Measurements from ENCODE around the gene CARMIL3. TPM values are rescaled to one million over a fixed set of nuclear protein-coding genes. Genes with fewer than 3 reads are reported as not detected.

Gene CARMIL3
- total RNA-seq, 1 experiment from 2014 or later: not detected

- no TSS peak for BruUV-seq (replicated peaks)
- TF ChIP-seq CTCF (IDR thresholded peaks at IDR 0.05; ENCODE audit: unreplicated experiment): no peak
- peak overlapping the region; percentile 97 for H3K4me3 Mint-ChIP-seq (ENCODE audit: unreplicated experiment)
- H3K4me1 Mint-ChIP-seq (ENCODE audit: insufficient read depth, unreplicated experiment): peaks cover 9% of the 10 kb centered on the region
- intact Hi-C loops (cut with micrococcal nuclease): no loop called here
- H3K9me3 Mint-ChIP-seq (ENCODE audit: unreplicated experiment): no peaks in the 10 kb centered on the region
- H3K36me3 Mint-ChIP-seq (ENCODE audit: insufficient read depth, unreplicated experiment): peaks cover 50% of the 10 kb centered on the region
- H3K27ac Mint-ChIP-seq (ENCODE audit: low read depth, unreplicated experiment): peak overlapping the region; percentile 99
- H3K27me3 Mint-ChIP-seq (ENCODE audit: insufficient read depth, unreplicated experiment): no peaks in the 10 kb centered on the region
- POLR2A ChIA-PET: interaction anchor here (0.7 to 6.6 kb wide), 8 partner anchors 8 to 1021 kb away, joined by 3 to 252 read pairs (median 32); partner anchors contain the start of genes ACIN1, C14orf119, CHMP4A and EMC9
- no peak for DNase-seq (ENCODE audit: unreplicated experiment)
- CTCF ChIA-PET: interaction anchor here (0.5 to 2.0 kb wide), 13 partner anchors 7 to 589 kb away, joined by 3 to 5 read pairs (median 3); partner anchors contain the start of gene IRF9
These were observed 64.5 kb downstream of the CARMIL3 start for GRCh38 chr14:24116128-24116814.

GRCh38 chr14:24117179-24117578, 65.4 kb downstream of the CARMIL3 start:
- no peak for TF ChIP-seq CTCF (IDR thresholded peaks at IDR 0.05; ENCODE audit: unreplicated experiment)

More at GRCh38 chr14:24117179-24117578, 65.4 kb downstream of the CARMIL3 start:
- no peaks in the 10 kb centered on the region for H3K9me3 Mint-ChIP-seq (ENCODE audit: unreplicated experiment)
- H3K27me3 Mint-ChIP-seq (ENCODE audit: insufficient read depth, unreplicated experiment): no peaks in the 10 kb centered on the region
- peaks cover 59% of the 10 kb centered on the region for H3K36me3 Mint-ChIP-seq (ENCODE audit: insufficient read depth, unreplicated experiment)
- intact Hi-C loops (cut with micrococcal nuclease): no loop called here
- peaks cover 9% of the 10 kb centered on the region for H3K4me1 Mint-ChIP-seq (ENCODE audit: insufficient read depth, unreplicated experiment)
- ChIA-PET CTCF (interaction anchor here (0.6 to 1.8 kb wide), 7 partner anchors 8 to 84 kb away, joined by 3 to 5 read pairs (median 3); partner anchors contain the start of gene IRF9), POLR2A (interaction anchor here (3.6 to 6.6 kb wide), 3 partner anchors 9 to 31 kb away, joined by 40 to 252 read pairs (median 114); partner anchors contain the start of genes EMC9, FITM1, PSME1 and PSME2)
- H3K4me3 Mint-ChIP-seq (ENCODE audit: unreplicated experiment): no peak overlapping the region
- no peak overlapping the region for H3K27ac Mint-ChIP-seq (ENCODE audit: low read depth, unreplicated experiment)
- no TSS peak for BruUV-seq (replicated peaks)
- DNase-seq (ENCODE audit: unreplicated experiment): no peak

Other genes starting within 250 kb of the CARMIL3 start
- gene DHRS4, start 98.2 kb upstream of the CARMIL3 start, total RNA-seq (2022): 28.4 and 32.5 TPM in 2 replicates
- gene DHRS4L2, start 63.1 kb upstream of the CARMIL3 start, total RNA-seq (2022): 18.1 and 20.8 TPM in 2 replicates
- not detected in 2 replicates for gene CPNE6, start 19.6 kb downstream of the CARMIL3 start, total RNA-seq (2022)
- 64.7 and 112 TPM in 2 replicates for gene PCK2, start 42.3 kb downstream of the CARMIL3 start, total RNA-seq (2022)
- 38.6 and 48.8 TPM in 2 replicates for gene DCAF11, start 62.8 kb downstream of the CARMIL3 start, total RNA-seq (2022)
- 1.3 and 2.1 TPM in 2 replicates for gene NRL, start 62.9 kb downstream of the CARMIL3 start, total RNA-seq (2022)
- gene FITM1, start 78.7 kb downstream of the CARMIL3 start, total RNA-seq (2022): 0.47 TPM in 1 of 2 replicates, not detected in the other
- gene PSME1, start 84.2 kb downstream of the CARMIL3 start, total RNA-seq (2022): 126 and 135 TPM in 2 replicates
- 49.2 and 49.9 TPM in 2 replicates for gene EMC9, start 89.6 kb downstream of the CARMIL3 start, total RNA-seq (2022)
- gene PSME2, start 94.6 kb downstream of the CARMIL3 start, total RNA-seq (2022): 134 and 135 TPM in 2 replicates
- gene RNF31, start 95.5 kb downstream of the CARMIL3 start, total RNA-seq (2022): 62.2 and 67.4 TPM in 2 replicates
- 13.6 and 23.8 TPM in 2 replicates for gene IRF9, start 109.3 kb downstream of the CARMIL3 start, total RNA-seq (2022)
- 6.1 and 12.1 TPM in 2 replicates for gene REC8, start 120.1 kb downstream of the CARMIL3 start, total RNA-seq (2022)
- gene IPO4, start 136.8 kb downstream of the CARMIL3 start, total RNA-seq (2022): 57.2 and 100 TPM in 2 replicates
- 67.8 and 103 TPM in 2 replicates for gene TM9SF1, start 143.4 kb downstream of the CARMIL3 start, total RNA-seq (2022)
- 0.68 and 1.2 TPM in 2 replicates for gene TSSK4, start 153.7 kb downstream of the CARMIL3 start, total RNA-seq (2022)
- 88.6 and 99.0 TPM in 2 replicates for gene CHMP4A, start 161.5 kb downstream of the CARMIL3 start, total RNA-seq (2022)
- 11.0 and 20.2 TPM in 2 replicates for gene MDP1, start 164.1 kb downstream of the CARMIL3 start, total RNA-seq (2022)
- gene NEDD8, start 180.4 kb downstream of the CARMIL3 start, total RNA-seq (2022): 233 and 243 TPM in 2 replicates
- 77.3 and 79.9 TPM in 2 replicates for gene GMPR2, start 180.9 kb downstream of the CARMIL3 start, total RNA-seq (2022)
- 47.3 and 47.6 TPM in 2 replicates for gene TINF2, start 190.6 kb downstream of the CARMIL3 start, total RNA-seq (2022)
- 16.9 and 26.2 TPM in 2 replicates for gene TGM1, start 211.2 kb downstream of the CARMIL3 start, total RNA-seq (2022)
- 51.7 and 75.0 TPM in 2 replicates for gene RABGGTA, start 219.6 kb downstream of the CARMIL3 start, total RNA-seq (2022)
- gene DHRS1, start 247.8 kb downstream of the CARMIL3 start, total RNA-seq (2022): 29.2 and 29.7 TPM in 2 replicates
- 29.8 and 31.9 TPM in 2 replicates for gene NOP9, start 247.8 kb downstream of the CARMIL3 start, total RNA-seq (2022)